HG02884 (cell line): ENCODE data around the gene SEC14L2.
"Not testable (repeated sequence)": the region's sequence is repeated elsewhere in the genome, so short reads cannot be mapped to it uniquely, and the experiment has no call there.

Source experiments
- ATAC-seq: cut with Tn5 transposase; IDR thresholded peaks from one replicate; pipeline ENCODE4 v1.9.1; 2021; ENCODE audit warnings: mild to moderate bottlenecking, moderate library complexity; ENCODE audit not compliant: unreplicated experiment

SEC14L2 gene

GRCh38 chr22:30402028-30402765 is 5.4 kb downstream of the SEC14L2 start:
- no peak for ATAC-seq

DNA sequence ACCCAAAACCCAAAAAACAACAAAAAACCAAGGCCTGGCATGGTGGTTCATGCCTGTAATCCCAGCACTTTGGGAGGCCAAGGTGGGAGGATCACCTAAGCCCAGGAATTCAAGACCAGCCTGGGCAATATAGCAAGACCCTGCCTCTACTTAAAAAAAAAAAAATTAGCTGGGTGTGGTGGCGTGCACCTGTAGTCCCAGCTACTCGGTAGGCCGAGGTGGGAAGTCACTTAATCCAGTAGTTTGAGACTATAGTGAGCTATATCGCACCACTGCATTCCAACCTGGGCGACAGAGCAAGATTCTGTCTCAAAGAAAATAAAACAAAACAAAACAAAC is 5.9 kb downstream of the SEC14L2 start:
- ATAC-seq: not testable (repeated sequence)

DNA sequence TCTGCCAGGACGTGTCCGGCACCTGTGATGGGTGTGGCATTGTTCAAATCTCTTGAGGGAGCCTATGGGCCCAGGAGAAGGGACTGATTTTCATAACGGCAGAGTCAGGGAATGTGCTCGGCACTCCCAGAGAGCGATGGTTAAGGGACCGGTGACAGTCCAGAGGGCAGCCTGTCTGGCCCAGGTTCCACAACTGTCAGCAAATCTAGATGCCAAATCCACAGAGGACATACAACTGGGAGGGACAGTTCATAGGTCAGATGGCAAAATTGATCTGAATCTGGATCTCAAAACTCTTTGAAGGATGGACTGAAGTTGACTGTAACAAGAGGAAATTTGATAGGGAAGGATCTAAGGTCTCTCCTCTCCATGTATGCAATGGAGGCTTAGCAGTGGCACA is 7.5 kb downstream of the SEC14L2 start:
- no peak for ATAC-seq

DNA sequence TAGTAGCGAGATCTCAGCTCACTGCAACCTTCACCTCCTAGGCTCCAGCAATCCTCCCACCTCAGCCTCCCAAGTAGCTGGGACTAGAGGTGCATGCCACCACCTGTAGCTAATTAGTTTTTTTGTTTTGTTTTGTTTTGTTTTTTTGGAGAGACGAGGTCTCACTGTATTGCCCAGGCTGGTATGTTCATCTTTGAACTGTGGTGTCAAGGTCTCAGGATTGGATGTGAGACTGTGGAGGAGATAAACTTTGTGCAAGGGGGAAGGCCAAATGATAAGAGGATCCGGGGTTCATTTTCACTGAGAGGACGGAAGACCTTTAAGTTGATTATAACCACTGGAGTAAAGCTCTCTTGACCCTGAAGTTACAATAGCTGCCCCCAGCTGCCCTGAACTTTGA is 8.9 kb downstream of the SEC14L2 start:
- no peak for ATAC-seq

DNA sequence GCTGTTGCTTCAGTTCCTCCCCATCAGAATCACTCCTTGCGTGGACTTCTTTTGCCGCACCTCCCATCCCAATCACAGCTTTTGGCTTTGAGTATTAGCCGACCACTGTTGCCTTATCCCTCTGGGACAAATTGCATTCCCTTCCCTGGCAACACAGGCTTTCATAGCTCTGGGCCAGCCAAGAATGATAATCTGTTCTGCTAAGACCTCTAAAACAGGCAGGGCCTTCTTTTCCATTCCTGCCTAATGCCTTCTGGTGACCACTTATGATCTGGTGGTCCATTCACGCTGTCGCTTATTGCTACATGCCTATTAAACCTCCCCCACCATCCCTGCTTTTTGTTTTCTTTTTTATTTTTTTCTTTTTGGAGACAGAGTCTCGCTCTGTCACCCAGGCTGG is 9.6 kb downstream of the SEC14L2 start:
- no peak for ATAC-seq

DNA sequence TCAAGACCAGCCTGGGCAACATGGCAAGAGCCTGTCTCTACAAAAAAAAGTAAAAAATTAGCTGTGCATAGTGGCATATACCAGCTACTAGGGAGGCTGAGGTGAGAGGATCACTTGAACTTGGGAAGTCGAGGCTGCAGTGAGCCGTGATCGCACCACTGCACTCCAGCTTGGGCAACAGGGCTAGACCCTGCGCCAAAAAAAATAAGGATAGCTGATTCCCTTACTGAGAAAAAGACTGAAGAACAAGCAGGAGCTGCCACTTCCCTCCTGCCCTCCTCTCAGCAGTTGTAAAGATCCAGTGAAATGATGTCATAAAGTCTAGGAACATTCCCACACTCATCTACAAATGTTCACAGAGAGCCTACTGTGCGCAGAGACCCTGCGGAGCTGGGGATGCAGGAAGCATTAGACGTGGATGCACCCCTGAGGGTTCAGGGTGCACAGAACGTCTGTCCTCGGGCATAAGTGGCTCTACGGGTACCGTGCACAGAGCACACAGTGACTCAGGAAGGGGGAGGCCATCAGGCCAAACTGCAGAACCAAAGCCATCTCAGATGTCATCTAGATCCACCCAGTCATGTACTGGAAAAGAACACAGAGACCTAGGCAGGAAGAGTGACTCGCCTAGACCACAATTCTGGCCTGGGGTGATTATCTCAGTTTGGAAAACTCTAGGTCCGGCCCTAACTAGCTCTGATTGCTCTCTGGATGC is 11.7 kb downstream of the SEC14L2 start:
- ATAC-seq: no peak

- ATAC-seq: no peak
Observed at GRCh38 chr22:30411780-30412179, 15.0 kb downstream of the SEC14L2 start.

DNA sequence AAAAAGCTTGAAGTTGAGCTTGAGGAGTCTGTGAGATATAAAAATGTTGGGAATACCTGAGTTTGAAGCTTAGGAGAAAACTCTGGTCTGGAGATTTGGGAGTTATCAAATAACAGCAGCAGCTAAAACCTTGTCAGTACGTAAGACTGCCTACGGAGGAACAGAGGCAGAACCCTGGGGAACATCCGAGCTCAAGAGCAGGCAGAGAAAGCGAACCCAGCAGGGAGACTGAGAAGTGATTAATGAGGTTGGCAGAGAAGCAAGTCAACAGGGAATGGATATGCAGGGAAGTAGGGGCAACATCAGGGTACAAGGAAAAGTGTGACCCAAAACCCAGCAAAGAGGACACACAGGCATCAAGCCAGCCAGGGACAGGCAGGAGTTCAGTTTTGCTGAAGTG is 16.2 kb downstream of the SEC14L2 start:
- ATAC-seq: no peak

GRCh38 chr22:30413745-30414524 is 17.1 kb downstream of the SEC14L2 start:
- no peak for ATAC-seq

GRCh38 chr22:30414525-30415047 is 17.8 kb downstream of the SEC14L2 start:
- no peak for ATAC-seq

- no peak for ATAC-seq
Observed at GRCh38 chr22:30416403-30416802, 19.6 kb downstream of the SEC14L2 start.

DNA sequence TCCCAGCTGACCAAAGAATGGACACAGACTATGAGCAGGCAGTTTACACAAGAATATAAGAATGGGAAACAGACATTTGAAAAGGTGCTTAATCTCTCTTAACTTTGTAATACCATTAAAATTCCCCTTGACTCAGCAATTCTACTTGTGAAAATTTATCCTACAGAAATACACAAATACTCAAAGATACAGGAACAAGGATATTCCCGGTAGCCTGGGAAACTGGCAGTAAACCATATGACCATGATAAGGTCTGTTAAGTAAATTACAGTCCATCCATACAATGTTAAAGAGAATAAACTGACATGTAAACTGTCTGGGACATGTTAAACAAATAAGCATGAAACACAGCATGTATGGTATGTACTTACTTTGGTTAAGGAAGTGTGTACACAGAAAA is 20.0 kb downstream of the SEC14L2 start:
- ATAC-seq: no peak

DNA sequence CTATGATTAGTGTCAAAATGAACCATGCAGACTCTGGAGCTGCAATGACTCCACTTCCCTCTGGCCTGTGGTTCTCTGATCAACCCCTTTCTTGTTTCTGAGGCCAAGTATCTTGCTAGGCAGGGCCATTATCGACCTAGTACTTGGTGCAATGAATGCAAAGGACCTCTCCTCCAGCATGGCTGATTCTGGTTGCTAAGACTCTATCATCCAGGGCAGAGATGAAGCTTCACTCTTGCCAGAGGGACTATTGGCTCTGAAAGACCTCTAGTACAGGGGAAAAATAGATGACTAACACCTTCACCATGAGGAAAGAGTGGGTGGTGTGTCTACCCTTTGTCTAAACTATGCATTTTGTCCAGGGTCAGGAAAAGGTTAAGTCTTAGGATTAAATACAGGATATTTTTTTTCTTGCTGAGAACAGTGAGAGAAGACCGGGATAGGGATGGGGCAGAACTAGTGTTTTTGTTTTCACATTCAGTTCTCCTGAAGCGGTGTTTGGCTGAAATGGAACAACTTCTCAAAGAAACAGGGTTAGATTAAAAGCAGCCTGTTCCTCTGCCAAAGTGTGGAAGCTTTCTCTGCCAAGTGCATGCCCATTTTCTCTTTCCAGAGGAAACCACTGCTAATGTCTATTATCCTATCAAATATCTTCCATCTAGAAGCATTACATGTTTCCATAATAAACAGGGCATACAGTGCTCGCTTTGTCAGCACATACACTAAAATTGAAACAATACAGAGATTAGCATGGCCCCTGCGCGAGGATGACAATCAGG is 23.7 kb downstream of the SEC14L2 start:
- ATAC-seq: no peak

DNA sequence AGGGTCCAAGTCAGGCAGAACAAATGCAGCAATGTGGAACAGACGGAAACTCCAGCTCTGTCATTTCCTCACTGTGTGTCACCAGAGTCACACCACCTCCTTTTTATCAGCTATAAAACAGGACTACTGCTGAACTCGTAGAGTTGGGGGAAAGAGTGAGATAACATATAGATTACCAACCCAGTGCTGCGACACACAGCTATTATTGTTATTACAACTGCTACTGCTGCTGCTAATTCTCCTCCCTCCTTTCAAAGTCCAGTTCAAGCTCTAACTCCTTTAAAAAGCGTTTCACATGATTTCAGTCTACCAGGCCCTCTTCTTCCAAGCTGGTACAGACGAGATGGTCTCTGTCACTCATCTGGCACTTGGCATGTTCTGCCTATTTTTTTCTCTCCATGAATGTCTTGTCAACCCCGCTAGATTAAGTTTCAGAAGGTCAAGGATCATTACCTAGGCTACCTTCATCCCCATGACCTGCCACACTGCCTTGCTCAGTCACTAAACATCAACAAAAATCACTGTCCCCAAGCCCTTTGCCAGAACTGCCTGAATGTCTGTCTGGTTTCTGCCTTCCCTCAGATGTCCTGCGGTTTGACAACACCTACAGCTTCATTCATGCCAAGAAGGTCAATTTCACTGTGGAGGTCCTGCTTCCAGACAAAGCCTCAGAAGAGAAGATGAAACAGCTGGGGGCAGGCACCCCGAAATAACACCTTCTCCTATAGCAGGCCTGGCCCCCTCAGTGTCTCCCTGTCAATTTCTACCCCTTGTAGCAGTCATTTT is 25.1 kb downstream of the SEC14L2 start:
- ATAC-seq: no peak

- ATAC-seq: no peak
Observed at GRCh38 chr22:30422481-30423300, 25.9 kb downstream of the SEC14L2 start.

DNA sequence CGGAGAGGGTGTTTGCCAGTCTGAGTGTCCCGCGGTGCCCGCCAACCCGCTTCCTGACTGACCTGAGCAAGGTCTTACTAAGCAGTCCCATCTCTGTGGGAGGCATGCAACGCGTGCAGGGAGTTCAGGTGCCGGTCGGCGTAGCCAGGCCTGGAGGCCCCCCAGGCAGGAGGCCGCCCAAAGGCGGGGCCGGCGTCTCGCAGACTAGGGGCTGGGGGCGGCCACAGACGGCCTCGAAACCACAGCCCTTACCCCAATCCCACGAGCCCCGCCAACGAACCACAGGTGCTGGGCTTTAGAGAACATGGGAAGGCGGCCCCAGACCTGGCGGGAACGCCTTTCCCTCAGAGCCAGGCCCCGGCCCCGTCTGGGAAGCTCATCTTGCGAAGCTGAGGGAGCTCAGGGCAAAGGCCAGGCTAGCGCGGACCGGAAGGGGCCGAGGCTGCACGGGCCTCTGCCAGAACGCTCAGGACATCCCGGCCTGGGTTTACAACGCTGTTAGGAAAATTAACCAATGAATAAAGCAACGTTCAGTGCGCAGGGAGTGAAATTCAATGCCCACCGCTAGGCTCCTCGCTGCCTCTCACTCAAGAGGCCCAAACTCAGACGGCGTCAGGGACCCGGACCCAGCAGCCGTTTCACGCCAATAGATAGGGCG is 26.6 kb downstream of the SEC14L2 start:
- peak; percentile 10 for ATAC-seq

DNA sequence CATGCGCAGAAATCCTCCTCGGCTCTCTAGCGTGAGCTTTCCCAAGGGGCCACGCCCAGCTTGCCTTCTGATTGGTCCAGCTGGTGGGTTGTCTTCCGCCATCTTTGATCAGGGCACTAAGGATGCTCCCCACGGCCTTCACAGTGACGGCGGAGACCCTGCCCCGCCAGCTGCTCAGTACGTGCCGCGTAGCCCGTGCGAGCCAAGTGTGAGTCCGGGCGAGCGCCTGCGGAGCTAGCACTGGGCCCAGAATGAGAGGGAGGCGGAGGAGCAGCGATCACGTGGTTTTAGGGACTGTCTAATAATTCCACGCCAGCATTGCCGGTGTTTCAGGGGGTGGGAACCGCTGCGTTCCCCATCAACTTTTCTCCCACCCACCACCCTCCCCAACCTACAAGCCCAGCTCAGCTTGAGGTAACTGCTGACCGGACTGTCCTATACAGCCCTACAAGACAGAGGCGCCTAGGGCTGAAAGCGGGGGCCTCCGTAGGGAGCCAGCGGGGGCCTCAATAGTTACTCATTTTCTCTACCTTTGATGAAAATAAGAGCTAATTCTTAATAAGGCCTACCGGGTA is 27.2 kb downstream of the SEC14L2 start:
- peak; percentile 80 for ATAC-seq

DNA sequence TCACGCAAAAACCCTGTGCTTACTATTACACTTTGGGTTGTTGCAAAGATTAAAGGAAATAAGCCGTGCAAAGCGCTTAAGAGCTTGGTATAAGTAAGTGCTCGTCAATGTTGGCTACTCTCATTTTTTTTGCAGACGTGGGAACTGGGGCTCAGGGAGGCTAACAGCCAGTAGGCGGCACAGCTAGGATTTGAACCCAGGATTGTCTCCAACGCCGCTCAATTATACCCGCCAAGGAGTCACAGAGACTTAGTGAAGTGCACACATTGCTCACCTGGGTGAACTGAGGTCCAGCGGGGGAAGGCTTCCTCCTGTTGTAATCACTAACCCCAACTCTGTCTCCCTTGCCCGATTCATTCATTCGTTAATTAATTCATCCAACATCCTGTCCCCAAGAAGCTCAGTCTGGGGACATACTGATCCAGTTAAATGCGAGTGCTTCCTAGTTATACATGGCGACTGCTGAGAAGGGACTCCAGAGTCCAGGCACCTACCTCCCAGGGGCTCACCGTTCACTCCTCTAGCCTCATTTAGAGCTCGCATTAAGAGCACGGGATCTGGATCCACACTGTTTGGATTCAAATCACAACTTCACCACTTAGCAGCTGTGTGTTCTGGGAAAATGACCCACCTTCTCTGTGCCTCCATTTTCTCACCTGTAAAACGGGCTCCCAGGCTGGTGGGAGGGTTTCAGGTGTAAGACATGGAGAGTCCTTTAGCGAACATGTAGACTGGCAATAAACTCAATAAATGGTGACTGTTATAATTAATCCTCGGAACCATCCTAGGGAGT is 27.9 kb downstream of the SEC14L2 start:
- ATAC-seq: no peak
